Activated effector memory CD4-positive, alpha-beta T cell treated with Interleukin-2 at 50 U/mL for 16 hours (primary cell): ENCODE measurements around the gene ARAP1.
A peak's percentile ranks its signal among the peaks of the same experiment; 100 is the strongest.

ENCODE experiments used
- DNase-seq: peaks from one replicate; pipeline ENCODE4 v3.0.0-alpha.2; 2020

ARAP1 gene

DNA sequence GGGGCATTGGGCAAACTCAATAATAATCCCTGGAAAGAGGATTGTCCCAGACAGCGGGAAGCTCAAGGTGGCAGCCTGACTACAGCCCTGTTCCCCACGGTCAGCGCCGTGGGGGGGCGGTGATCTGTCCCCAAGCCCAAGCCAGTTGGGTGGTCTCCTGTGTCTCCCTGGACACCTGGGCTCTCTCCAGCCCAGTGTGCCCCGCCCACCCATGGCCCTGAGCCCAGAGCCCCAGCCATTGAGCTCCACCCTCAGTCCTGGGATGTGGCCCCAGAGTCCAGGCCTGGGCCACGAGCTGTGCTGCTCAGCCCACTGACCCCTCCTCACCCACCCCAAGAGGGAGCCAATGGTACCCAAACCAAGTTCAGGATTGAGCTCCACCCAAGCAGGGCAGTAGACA lies 50.1 kb downstream of the ARAP1 start:
- DNase-seq = no peak

- no peak for DNase-seq
These were observed 50.7 kb downstream of the ARAP1 start for GRCh38 chr11:72701466-72701865.

DNA sequence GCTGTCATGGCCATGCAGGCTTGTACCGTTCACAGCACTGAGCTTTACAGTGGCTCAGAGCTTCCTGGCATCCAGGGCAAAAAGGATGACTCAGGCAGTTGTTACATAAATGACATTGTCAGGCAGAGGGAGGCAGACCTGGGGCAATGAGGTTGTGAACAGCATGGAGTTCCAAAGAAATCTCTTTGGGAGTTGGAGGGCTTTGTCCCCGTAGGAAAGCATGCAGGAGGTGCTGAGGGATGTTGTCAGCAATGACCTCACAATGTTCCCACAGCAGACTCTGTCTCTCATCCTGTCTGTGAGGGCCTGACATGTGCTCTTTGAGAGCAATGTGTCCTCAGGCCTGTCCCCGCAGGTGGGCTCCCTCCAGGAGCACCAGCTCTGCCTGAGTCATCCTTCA lies 52.1 kb downstream of the ARAP1 start:
- no peak for DNase-seq

GRCh38 chr11:72697814-72698213 lies 54.4 kb downstream of the ARAP1 start:
- no peak for DNase-seq

DNA sequence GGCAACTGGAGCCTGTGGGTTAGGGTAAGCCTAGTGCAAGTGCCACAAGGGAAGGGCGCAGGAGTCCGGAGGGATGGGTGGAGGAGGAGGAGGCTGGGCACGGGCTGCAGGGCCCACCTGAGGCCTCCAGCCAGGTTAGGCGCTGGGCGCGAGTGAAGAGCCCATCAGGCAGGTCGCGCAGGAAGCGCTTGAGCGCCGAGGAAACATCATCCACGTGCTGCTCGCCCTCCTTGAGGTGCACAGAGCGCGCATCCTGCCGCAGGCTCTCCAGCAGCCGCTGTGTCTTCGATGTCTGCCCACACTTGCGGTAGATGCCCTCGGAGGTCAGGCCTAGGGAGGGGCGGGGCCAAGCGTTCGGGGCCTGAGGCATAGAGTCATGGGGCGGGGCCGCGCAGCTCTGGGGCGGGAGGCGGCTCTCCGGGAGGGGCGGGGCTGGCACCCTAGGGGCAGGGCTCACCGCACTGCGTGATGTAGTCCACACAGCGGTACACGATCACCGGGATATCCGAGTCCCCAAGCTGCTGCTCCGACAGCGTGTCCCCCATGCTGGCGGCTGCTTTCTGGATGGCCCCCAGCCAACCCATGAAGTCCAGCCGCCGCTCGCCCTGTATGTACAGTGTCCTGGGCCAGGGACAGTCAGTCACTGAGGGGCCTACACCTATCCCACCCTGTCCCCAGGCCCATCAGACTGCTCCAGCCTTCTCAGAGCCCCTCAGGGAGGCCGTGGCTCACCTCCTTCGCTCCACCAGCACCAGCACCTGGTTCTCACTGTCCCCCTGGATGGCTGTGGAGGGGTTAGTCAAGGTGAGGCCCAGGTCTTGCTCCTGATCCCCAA lies 55.1 kb downstream of the ARAP1 start:
- no peak for DNase-seq

- no peak for DNase-seq
These were observed 56.9 kb downstream of the ARAP1 start for GRCh38 chr11:72695354-72695753.

DNA sequence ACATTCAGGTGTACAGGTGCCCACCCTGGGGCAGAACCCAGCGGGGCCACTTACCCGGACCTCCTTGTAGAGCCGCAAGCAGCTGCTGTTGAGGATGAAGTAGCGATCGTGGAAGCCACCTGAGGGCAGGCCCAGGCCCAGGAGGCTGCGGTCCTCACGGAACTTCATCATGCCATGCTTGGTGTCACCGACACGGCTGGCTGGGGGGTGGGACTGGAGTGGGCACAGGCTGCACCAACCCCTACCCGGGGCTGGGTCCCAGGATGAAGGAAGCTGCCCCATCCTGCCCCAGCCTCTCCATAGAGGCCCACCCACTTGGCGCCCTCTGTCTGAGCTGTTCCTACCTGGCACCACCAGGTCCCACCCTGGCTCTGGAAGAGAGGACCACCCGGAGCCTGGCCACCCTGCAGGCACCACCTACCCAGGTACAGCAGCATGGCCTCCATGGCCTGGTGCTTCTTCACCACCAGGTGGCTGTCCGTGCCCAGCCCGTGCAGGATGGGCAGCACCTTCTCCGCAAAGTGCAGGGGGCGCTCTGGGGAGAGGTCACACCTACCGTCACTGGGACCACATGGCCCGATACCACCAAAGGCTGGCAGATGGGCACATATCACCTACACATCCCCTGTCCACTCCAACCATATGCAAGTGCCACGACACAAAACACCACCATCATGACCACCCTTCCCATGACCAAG lies 58.8 kb downstream of the ARAP1 start:
- no peak for DNase-seq

- no peak for DNase-seq
These were observed 59.5 kb downstream of the ARAP1 start for GRCh38 chr11:72692498-72693237.

DNA sequence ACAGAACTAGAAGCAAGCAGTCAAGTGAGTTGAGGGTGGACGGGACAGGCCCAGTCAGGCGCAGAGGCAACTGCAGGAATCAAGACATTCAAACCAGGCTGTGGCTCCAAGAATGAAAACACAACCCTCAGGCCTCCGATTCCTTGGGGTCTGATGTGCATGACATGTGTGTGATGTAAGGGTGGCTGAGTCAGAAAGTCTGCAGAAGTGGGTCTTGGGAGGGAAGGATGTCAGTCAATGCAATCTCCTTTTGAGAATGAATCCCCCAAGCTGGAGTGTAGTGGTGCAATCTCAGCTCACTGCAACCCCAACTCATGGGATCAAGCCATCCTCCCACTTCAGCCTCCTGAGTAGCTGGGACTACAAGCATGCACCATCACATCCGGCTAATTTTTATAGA lies 62.0 kb downstream of the ARAP1 start:
- DNase-seq = no peak

DNA sequence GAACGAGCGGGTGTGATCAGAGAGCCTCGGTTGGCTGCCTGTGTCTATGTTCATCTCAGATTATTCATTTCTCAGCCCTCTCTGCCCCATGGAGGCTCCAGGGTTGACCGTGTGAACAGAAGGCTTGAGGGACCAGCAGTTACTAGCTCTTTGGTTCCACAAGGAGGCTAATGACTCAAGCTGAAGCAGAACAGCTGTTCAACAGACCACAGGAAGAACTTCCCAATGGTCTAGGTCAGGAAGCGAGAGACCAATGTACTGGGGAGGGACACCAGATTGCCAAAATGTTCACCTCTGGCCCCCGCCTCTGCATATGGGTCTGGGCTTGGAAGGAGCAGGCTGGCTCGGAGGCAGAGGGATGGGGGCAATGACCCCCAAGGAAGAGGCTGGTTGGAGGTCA lies 63.3 kb downstream of the ARAP1 start:
- DNase-seq = no peak

DNA sequence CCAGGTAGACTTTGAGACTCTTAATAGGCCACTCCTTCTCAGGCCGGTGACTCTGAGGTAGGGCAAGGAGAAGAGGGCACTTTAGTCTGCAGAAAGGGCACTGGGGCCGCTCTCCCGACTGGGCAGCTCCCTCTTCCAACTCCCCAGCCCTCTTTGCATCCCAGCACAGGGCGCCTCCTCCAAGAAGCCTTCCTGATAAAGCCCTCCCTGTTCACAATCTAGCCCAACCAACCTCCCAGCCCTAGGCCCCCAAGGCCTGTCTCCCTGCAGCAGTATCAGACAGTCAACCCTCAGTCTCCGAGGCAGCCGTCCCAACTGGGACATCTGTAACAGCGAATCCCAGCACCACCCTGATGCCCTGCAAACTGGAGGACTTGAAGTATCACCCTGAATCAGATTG lies 63.7 kb downstream of the ARAP1 start:
- no peak for DNase-seq

GRCh38 chr11:72687326-72687725 lies 64.9 kb downstream of the ARAP1 start:
- DNase-seq = no peak

- no peak for DNase-seq
These were observed 65.5 kb downstream of the ARAP1 start for GRCh38 chr11:72686639-72687220.

DNA sequence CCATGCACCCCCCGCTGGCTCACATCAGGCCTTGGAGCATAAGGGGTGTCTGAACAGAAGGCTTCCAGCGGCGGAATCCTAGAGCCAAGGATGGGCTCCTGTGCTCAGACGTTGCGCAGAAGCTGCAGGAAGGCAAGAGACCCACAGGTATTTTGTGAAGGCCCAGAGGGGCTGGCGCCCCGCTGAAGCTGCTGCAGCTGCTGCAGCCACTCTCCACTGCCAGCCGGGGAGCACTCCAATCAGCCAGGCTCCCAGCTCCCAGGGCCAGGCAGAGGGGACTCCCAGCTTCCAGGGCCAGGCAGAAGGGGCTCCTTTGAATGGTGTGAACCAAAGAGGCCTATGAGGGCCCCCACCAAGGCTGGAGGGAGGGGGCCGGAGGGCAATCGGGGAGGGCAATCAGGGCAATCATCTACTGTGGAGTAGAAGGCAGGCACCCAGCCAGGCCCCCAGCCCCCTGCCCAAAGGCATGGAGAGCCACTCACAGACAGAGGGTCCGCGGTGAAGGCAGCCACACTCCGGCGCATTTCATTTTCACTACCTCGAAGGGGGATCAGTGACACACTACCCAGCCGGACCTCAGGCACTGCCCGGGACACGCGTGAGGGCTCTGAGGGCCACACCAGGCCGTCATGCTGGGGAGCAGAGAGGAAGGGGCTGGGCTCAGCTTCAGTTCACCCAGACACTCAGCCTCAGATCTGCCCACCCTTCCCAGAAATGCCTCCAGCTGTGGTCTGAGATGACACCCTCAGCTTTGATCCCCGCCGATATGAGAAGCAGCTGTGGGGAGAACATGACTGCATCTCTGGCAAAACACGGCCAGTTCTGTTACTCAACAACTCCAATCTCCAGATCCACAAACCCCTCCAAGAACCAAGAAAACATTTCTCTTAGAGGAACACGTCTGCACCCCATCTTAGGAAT lies 66.4 kb downstream of the ARAP1 start:
- no peak for DNase-seq

- DNase-seq = peak; percentile 12
These were observed 67.8 kb downstream of the ARAP1 start for GRCh38 chr11:72684236-72684912.

DNA sequence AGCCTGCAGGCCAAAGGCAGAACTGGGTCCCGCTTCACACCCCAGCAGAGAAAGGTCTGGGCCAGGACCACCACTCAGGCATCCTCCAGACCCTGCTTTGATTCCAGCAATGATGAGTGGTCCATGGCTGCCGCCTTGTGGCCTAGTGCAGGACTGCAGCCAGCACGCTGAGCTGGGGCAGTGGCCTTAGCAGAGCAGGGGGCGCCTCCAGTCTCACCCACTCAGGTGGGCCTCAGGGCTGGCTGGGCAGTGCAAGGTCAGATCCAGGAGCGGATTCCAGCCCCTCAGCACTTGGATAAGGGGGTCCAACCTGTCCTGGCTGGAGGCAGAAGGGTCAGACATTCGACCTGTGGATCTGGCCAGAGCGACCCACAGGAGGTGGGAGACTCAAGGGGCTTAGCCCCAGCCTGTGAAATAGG lies 68.4 kb downstream of the ARAP1 start:
- DNase-seq = peak; percentile 49

GRCh38 chr11:72682858-72683243 lies 69.4 kb downstream of the ARAP1 start:
- no peak for DNase-seq

DNA sequence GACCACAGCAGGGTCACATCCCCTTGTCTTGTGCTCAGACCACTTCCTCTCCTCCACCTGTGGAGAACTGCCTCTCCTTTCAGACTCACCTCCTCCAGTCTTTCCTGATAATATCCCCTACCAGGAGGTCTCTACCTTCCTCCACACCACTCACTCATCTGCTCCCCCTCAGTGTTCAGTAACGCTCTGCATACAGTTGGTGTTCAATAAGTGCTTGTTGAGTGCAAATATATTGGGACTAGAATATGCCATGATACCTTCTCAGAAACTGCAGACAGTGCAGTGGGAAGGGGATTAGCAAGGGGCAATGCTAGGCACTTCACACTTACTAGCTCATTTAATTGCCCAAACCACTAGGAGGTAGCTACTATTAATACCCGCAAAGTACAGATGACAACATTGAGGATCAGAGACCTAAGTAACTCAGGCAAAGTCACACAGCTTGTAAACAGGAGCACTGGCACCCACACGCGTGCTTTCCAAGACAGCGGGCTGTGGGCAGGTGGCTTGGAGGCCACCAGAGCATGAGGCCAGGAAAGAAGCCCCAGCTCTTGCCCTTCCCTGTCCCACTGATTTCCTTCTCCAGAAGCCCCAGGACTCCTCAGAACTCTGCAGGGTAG lies 69.9 kb downstream of the ARAP1 start:
- DNase-seq = no peak

DNA sequence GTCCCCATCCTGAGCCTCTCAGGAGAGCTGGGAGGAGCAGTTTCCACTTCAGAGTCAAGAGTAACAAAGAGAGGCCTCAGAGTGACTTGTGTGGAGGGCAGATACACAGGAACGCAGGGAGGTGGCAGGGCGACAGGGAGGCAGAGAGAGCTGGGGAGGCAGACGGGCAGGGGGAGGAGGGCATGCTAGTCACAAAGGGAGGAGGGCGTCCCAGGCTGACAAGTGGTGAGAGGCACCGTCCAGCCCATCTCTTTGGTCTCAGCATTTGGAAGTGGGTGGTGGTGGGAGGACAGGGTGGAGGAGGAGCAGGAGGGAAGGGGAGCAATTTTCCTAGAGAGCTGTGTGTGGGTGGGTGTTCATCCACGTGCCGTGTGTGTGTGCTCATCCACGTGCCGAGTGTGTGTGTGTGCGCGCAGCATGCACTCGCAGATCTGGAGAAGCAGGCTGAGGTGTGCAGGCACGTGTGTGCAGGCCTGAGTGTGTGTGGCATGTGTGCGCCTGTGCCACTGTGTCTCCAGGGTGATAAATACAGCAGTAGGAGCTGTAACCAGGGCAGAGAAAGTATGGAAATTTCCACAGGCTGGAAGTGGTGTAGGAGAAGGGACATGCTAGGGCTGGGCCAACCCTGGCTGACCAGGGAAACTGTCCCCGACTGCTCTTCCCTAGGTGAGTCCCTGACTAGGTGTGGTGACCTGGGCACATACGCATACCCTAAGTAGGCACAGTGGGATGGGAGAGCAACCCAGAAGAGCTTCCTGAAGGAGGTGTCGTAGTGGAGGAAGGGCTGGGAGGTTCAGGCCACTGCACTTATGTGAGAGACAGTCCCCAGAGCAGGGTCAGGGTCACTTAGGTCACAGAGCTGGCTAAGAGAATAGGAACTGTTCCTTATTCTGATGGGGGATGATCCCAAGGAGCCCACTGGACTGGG lies 70.7 kb downstream of the ARAP1 start:
- DNase-seq = no peak

DNA sequence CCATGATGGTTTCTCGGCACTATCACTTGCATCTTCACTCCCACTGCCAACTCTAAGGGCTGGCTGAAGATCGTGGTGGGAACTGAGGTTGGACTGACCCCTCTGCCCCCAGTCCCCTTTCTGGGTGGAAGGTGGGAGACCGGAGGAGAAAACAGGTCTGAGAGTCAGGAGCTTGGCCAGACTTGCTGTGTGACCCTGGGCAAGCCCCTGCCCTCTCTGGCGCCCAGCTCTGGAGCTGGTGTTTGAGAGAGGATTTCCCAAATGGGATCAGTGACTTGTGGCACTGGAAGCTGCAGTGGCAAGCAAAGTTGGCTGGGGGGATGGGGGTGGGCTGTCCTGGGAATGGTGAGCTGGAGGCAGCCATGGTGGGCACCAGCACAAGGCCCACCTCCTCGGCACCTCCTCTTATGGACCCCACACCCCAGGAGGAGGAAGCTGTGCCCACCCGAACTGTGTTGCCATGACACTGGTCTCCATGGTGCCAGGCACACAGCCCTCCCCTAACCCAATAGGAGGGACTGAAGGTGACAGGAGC lies 71.5 kb downstream of the ARAP1 start:
- no peak for DNase-seq
